Neuronal stem cell (in vitro differentiated cells): ENCODE results near the gene MUC5AC.

ENCODE experiments used
- DNase-seq: peaks from one replicate; pipeline ENCODE4 v3.0.0-alpha.2; 2013; ENCODE audit warnings: low spot score
- H2AFZ ChIP-seq: one replicate; pipeline ENCODE4 v1.6.1; 2013; ENCODE audit warnings: mild to moderate bottlenecking, low read length, inconsistent platforms
- H2AK5ac ChIP-seq: 2 replicates; pipeline ENCODE4 v1.6.1; 2013; ENCODE audit warnings: low read depth, mild to moderate bottlenecking, inconsistent platforms, low read length, moderate library complexity, mixed read lengths
- H2BK120ac ChIP-seq: 2 replicates; pipeline ENCODE4 v1.6.1; 2013; ENCODE audit warnings: low read depth, mild to moderate bottlenecking, inconsistent platforms, low read length, moderate library complexity, mixed read lengths
- H2BK12ac ChIP-seq: one replicate; pipeline ENCODE4 v1.6.1; 2013; ENCODE audit warnings: low read length, inconsistent platforms
- H2BK15ac ChIP-seq: 2 replicates; pipeline ENCODE4 v1.6.1; 2013; ENCODE audit warnings: mild to moderate bottlenecking, low read length, inconsistent platforms, mixed read lengths
- H2BK5ac ChIP-seq: one replicate; pipeline ENCODE4 v1.6.1; 2013; ENCODE audit warnings: inconsistent platforms, mild to moderate bottlenecking, low read length, moderate library complexity
- H3K14ac ChIP-seq: one replicate; pipeline ENCODE4 v1.6.1; 2013; ENCODE audit warnings: low read length, inconsistent platforms
- H3K18ac ChIP-seq: 2 replicates; pipeline ENCODE4 v1.6.1; 2013; ENCODE audit warnings: low read length, inconsistent platforms
- H3K23ac ChIP-seq: 2 replicates; pipeline ENCODE4 v1.6.1; 2013; ENCODE audit warnings: low read depth, mild to moderate bottlenecking, mixed read lengths, low read length, inconsistent platforms; ENCODE audit not compliant: poor library complexity
- H3K27ac ChIP-seq: replicated peaks from 3 replicates; pipeline ENCODE4 v1.5.1; 2013; ENCODE audit warnings: low read length, inconsistent platforms
- H3K27me3 ChIP-seq, 3 experiments: 2 replicates each; pipeline ENCODE4 v1.6.1; 2013; ENCODE audit warnings: low read length in 3 of 3, mild to moderate bottlenecking in 2 of 3, inconsistent platforms in 1 of 3, low read depth in 1 of 3, mixed read lengths in 1 of 3, moderate library complexity in 1 of 3; ENCODE audit not compliant: control insufficient read depth in 3 of 3, insufficient read depth in 3 of 3
- H3K36me3 ChIP-seq, 2 donors: replicated peaks in 1 of 2; 2 replicates each; pipeline ENCODE4 v1.6.1; 2013; ENCODE audit warnings: low read length in 2 of 2; ENCODE audit not compliant: control insufficient read depth in 2 of 2, insufficient read depth in 2 of 2
- H3K4ac ChIP-seq: 2 replicates; pipeline ENCODE4 v1.6.1; 2013; ENCODE audit warnings: inconsistent platforms, mild to moderate bottlenecking, low read length, moderate library complexity
- H3K4me1 ChIP-seq, 2 donors: 1 replicate in 1 of 2; 2 replicates in 1 of 2; pipeline ENCODE4 v1.6.1; 2013; ENCODE audit warnings: low read length in 2 of 2, low read depth in 1 of 2; ENCODE audit not compliant: control insufficient read depth in 2 of 2, insufficient read depth in 1 of 2
- H3K4me2 ChIP-seq: one replicate; pipeline ENCODE4 v1.6.1; 2013; ENCODE audit warnings: mild to moderate bottlenecking, low read length, inconsistent platforms; ENCODE audit not compliant: insufficient read depth, poor library complexity, severe bottlenecking
- H3K4me3 ChIP-seq, 2 donors: 2 replicates each; pipeline ENCODE4 v1.5.1; 2013; ENCODE audit warnings: low read length in 2 of 2, mild to moderate bottlenecking in 2 of 2, inconsistent platforms in 1 of 2, moderate library complexity in 1 of 2
- H3K79me1 ChIP-seq: one replicate; pipeline ENCODE4 v1.6.1; 2013; ENCODE audit warnings: low read depth, mild to moderate bottlenecking, inconsistent platforms, low read length, moderate library complexity
- H3K9ac ChIP-seq: one replicate; pipeline ENCODE4 v1.6.1; 2013; ENCODE audit warnings: mild to moderate bottlenecking, low read depth, low read length, inconsistent platforms; ENCODE audit not compliant: poor library complexity
- H3K9me3 ChIP-seq, 2 donors: replicated peaks in 1 of 2; 2 replicates each; pipeline versions ENCODE3 to v1.6.1; 2013; ENCODE audit warnings: low read length in 2 of 2, mild to moderate bottlenecking in 2 of 2, inconsistent platforms in 1 of 2, low read depth in 1 of 2, mixed read lengths in 1 of 2, moderate library complexity in 1 of 2; ENCODE audit not compliant: control insufficient read depth in 2 of 2, insufficient read depth in 1 of 2
- H4K8ac ChIP-seq: one replicate; pipeline ENCODE4 v1.6.1; 2013; ENCODE audit warnings: low read depth, mild to moderate bottlenecking, inconsistent platforms, low read length, moderate library complexity
- H4K91ac ChIP-seq: one replicate; pipeline ENCODE4 v1.6.1; 2013; ENCODE audit warnings: low read length, low read depth, mild to moderate bottlenecking, inconsistent platforms; ENCODE audit not compliant: poor library complexity
- WGBS, 2 donors: extraction: QIAGEN DNeasy Blood & Tissue Kit; methylation state at CpG; one replicate each; pipeline ENCODE4 v1.1.7; 2013; ENCODE audit warnings: missing lambda C conversion rate in 2 of 2, mixed read lengths in 1 of 2; ENCODE audit not compliant: insufficient read length in 2 of 2, insufficient replicate concordance in 1 of 2; ENCODE audit errors: extremely low coverage in 2 of 2; 5-methylcytosine and 5-hydroxymethylcytosine counted together

MUC5AC gene

DNA sequence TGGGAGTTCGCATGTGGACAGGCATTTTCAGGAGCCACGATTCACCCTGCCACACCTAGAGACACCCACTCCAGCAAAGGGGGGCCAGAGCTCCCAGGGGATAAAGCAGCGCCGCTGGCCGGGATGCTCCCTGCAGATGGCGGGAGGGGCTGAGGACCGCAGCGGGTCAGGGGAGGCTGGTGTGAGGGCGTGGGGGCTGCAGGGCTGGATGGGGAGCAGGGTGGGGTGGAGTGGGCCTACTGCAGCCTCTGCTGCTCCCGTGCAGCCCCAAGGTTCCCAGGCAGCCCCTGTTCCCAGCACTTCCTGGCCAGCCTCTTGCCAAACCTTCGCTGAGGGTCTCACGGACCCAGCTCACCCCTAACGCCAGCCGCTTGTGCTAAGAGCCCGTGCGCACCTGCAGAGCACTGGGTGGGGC is 78.2 kb downstream of the MUC5AC start:
- WGBS, 2 donors = no CpG with 5 or more reads among the region's 16 CpGs
- Histone ChIP-seq H3K27ac (no peak overlapping the region), H3K4me3 (no peak overlapping the region), H3K4ac (no peak overlapping the region), H3K36me3 (no peaks in the 10 kb centered on the region), H4K8ac (no peak overlapping the region), H2BK12ac (no peak overlapping the region), H2BK120ac (no peak overlapping the region), H3K9ac (no peak overlapping the region), H3K18ac (peak overlapping the region; percentile 15), H3K23ac (no peak overlapping the region), H3K9me3 (no peaks in the 10 kb centered on the region), H3K4me1 (no peaks in the 10 kb centered on the region), H3K79me1 (no peaks in the 10 kb centered on the region), H3K4me2 (no peak overlapping the region), H4K91ac (no peak overlapping the region), H2BK5ac (no peak overlapping the region), H2AFZ (no peak overlapping the region), H2AK5ac (no peak overlapping the region), H3K14ac (peak overlapping the region; percentile 71), H2BK15ac (no peak overlapping the region), H3K27me3 (peaks cover 0 to 8% (median 0%) of the 10 kb centered on the region in 3 experiments)
- DNase-seq = no peak

DNA sequence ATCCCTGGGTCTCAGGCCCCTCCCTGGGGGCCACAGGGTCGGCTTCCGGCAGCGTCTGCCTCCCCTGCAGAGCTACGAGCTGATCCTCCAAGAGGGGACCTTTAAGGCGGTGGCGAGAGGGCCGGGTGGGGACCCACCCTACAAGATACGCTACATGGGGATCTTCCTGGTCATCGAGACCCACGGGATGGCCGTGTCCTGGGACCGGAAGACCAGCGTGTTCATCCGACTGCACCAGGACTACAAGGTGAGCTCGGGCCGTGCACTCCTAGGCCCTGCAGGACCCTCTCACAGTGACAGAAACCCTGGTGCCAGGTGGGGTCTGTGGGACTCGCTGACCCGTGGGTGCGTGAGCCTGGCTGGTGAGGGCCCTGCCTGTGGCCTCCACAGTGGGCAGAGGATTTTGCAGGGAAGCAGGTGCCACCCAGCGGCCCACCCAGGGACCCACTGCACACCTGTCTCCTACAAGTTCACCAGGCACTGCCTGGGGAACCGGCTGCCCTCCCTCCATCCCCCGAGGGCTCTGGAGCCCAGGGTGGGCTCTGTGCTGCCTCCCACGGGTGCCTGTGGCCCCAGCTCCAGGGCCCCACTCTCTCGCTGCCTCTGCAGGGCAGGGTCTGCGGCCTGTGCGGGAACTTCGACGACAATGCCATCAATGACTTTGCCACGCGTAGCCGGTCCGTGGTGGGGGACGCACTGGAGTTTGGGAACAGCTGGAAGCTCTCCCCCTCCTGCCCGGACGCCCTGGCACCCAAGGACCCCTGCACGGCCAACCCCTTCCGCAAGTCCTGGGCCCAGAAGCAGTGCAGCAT is 78.8 kb downstream of the MUC5AC start:
- no peak overlapping the region for H2AFZ ChIP-seq
- peak overlapping the region; percentile 3 for H3K14ac ChIP-seq
- no peaks in the 10 kb centered on the region for H3K79me1 ChIP-seq
- H3K4me3 ChIP-seq = no peak overlapping the region
- H3K27ac ChIP-seq = no peak overlapping the region
- H4K8ac ChIP-seq = no peak overlapping the region
- no peak overlapping the region for H3K9ac ChIP-seq
- no peaks in the 10 kb centered on the region for H3K4me1 ChIP-seq
- no peak overlapping the region for H2BK120ac ChIP-seq
- no peak for DNase-seq
- H2BK5ac ChIP-seq = no peak overlapping the region
- no peak overlapping the region for H3K4ac ChIP-seq
- H2AK5ac ChIP-seq = peak overlapping the region; percentile 84
- WGBS, 2 donors = no CpG with 5 or more reads among the region's 37 CpGs
- H2BK15ac ChIP-seq = no peak overlapping the region
- H4K91ac ChIP-seq = no peak overlapping the region
- H3K36me3 ChIP-seq = no peaks in the 10 kb centered on the region
- H3K27me3 ChIP-seq = peaks cover 0 to 8% (median 0%) of the 10 kb centered on the region in 3 experiments
- no peak overlapping the region for H3K23ac ChIP-seq
- H3K9me3 ChIP-seq = peaks cover 0 to under 1% of the 10 kb centered on the region in 2 donors
- H2BK12ac ChIP-seq = no peak overlapping the region
- no peak overlapping the region for H3K4me2 ChIP-seq
- H3K18ac ChIP-seq = peak overlapping the region; percentile 38

DNA sequence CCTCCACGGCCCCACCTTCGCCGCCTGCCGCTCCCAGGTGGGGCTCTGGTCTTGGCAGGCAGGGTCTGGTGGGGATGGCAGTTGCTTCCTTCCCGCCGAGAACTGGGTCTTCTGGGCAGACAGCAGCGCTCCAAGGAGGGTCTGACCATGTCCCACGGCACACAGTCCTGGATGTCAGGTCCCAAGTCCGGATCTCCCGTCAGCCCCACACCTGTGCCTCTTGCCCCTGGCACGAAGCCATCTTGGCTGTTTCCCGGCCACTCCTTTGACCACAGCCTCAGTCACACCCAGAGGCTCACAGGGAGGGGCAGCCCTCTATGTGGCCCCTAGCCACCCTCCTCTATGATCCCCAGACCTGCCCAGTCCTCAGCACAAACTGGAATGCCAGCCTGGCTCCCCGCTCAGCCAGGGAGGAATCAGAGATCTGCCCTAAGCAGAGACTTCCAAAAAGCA is 79.4 kb downstream of the MUC5AC start:
- Histone ChIP-seq H2AFZ (no peak overlapping the region), H3K36me3 (no peaks in the 10 kb centered on the region), H4K91ac (no peak overlapping the region), H3K9ac (no peak overlapping the region), H3K79me1 (no peaks in the 10 kb centered on the region), H2BK120ac (no peak overlapping the region), H3K23ac (no peak overlapping the region), H3K27me3 (peaks cover 0 to 8% (median 0%) of the 10 kb centered on the region in 3 experiments), H3K4ac (no peak overlapping the region), H2BK15ac (no peak overlapping the region), H3K18ac (no peak overlapping the region), H2BK12ac (no peak overlapping the region), H2AK5ac (peak overlapping the region; percentile 63), H3K9me3 (peaks cover 0 to 3% of the 10 kb centered on the region in 2 donors), H3K4me3 (no peak overlapping the region), H3K4me2 (no peak overlapping the region), H4K8ac (no peak overlapping the region), H3K27ac (no peak overlapping the region), H2BK5ac (no peak overlapping the region), H3K4me1 (no peaks in the 10 kb centered on the region), H3K14ac (peak overlapping the region; percentile 71)
- no peak for DNase-seq
- WGBS, 2 donors = no CpG with 5 or more reads among the region's 13 CpGs

DNA sequence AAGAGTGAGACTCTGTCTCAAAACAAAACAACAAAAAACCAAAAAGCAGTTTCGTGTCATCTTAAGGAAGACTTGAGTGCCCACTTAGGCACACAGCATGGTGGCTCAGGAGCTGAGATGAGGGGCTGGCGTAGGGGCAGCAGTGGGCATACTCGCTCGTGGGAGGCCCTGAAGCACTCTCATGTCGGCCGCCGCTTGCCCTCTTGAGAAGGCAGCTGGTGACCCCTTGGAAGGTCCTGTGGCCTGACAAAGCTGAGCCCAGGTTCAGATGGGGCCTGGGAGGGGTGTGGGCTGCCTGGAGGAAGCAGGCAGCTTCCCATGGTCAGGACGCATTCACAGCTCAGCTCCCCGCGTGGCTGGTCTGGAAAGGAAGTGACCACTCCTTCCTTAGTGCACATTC is 80.1 kb downstream of the MUC5AC start:
- H2AK5ac ChIP-seq = peak overlapping the region; percentile 36
- H2BK5ac ChIP-seq = no peak overlapping the region
- DNase-seq = no peak

More for the DNA sequence above, 80.1 kb downstream of the MUC5AC start:
- WGBS, 2 donors = no CpG with 5 or more reads among the region's 10 CpGs
- Histone ChIP-seq H3K36me3 (no peaks in the 10 kb centered on the region), H3K27me3 (peaks cover 0 to 8% (median 0%) of the 10 kb centered on the region in 3 experiments), H2BK12ac (no peak overlapping the region), H3K9ac (peak overlapping the region; percentile 37), H3K4me1 (no peaks in the 10 kb centered on the region), H3K27ac (no peak overlapping the region), H3K4me2 (no peak overlapping the region), H3K23ac (peak overlapping the region; percentile 57), H3K9me3 (peaks cover 0 to 3% of the 10 kb centered on the region in 2 donors), H3K14ac (peak overlapping the region; percentile 6), H2BK120ac (no peak overlapping the region), H3K18ac (no peak overlapping the region), H2AFZ (no peak overlapping the region), H4K91ac (no peak overlapping the region), H3K4ac (no peak overlapping the region), H3K79me1 (no peaks in the 10 kb centered on the region), H4K8ac (no peak overlapping the region), H2BK15ac (no peak overlapping the region), H3K4me3 (no peak overlapping the region)
